GM20000 (cell line): Measurements from ENCODE around the gene SMOC2.

ENCODE experiments used
- DNase-seq: peaks from one replicate; pipeline ENCODE4 v3.0.0; 2012; ENCODE audit warnings: low spot score
- TF ChIP-seq, protein P1 (sequence below): IDR thresholded peaks from 2 replicates; pipeline ENCODE4 v1.5.1; 2012; ENCODE audit warnings: mild to moderate bottlenecking, control low read depth; ENCODE audit errors: extremely low read depth, missing control alignments

SMOC2 gene

DNA sequence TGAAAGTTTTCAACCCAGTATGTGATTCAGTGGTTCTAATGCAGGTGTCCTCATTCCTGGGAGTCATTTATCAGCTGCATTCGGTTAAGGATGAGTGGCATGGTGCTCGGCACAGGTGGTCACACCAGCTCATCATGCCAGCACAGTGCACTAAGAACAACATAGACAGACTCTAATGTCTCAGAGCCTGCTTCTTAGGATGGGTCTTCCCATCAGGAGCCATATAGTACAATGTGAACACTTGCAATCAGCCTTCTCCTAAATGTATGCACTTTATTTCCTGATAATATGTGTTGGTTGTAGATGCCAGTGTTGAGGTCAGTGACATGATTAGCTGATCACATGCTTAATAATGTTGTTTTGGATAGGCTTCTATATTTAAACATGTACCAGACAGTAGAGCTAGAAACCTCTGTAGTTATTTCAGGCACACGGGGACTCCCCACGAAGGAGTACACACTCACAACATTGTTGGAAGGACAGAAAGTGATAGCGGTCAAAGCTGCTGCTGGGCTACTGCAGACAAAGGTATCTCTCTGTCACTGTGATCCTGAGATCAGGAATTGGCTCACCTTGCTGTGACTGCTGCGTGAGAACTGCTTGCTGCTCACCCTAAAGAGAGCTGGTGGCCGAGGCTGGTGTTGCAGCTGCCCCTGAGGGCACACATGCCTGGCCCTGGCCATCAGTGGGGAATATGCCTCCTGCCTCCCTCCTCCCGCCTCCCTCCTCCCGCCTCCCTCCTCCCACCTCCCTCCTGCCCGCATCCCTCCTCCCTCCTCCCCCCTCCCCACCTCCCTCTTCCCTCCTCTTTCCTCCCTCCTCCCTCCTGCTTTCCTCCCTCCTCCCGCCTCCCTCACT lies 195.4 kb downstream of the SMOC2 start:
- DNase-seq, result no peak
- TF ChIP-seq, protein P1, sequence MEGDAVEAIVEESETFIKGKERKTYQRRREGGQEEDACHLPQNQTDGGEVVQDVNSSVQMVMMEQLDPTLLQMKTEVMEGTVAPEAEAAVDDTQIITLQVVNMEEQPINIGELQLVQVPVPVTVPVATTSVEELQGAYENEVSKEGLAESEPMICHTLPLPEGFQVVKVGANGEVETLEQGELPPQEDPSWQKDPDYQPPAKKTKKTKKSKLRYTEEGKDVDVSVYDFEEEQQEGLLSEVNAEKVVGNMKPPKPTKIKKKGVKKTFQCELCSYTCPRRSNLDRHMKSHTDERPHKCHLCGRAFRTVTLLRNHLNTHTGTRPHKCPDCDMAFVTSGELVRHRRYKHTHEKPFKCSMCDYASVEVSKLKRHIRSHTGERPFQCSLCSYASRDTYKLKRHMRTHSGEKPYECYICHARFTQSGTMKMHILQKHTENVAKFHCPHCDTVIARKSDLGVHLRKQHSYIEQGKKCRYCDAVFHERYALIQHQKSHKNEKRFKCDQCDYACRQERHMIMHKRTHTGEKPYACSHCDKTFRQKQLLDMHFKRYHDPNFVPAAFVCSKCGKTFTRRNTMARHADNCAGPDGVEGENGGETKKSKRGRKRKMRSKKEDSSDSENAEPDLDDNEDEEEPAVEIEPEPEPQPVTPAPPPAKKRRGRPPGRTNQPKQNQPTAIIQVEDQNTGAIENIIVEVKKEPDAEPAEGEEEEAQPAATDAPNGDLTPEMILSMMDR, result no peak

DNA sequence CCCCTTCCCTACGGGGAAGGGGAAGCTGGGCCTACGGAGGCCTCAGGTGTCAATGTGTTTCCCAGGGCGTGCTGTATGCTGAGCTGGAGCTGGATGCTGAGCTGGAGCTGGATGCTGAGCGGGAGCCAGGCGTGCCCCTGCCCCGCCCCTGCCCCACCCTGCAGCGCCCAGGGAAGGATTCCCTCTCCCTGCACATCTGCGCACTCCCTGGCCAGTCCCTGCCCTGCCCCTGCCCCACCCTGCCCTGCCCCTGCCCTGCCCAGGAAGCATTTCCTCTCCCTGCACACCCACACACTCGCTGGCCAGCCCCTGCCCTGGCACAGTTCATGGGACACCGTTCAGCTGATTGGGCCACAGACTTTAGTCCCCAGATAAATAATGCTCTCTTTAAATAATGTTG lies 196.8 kb downstream of the SMOC2 start:
- TF ChIP-seq, protein P1, result no peak
- no peak for DNase-seq

DNA sequence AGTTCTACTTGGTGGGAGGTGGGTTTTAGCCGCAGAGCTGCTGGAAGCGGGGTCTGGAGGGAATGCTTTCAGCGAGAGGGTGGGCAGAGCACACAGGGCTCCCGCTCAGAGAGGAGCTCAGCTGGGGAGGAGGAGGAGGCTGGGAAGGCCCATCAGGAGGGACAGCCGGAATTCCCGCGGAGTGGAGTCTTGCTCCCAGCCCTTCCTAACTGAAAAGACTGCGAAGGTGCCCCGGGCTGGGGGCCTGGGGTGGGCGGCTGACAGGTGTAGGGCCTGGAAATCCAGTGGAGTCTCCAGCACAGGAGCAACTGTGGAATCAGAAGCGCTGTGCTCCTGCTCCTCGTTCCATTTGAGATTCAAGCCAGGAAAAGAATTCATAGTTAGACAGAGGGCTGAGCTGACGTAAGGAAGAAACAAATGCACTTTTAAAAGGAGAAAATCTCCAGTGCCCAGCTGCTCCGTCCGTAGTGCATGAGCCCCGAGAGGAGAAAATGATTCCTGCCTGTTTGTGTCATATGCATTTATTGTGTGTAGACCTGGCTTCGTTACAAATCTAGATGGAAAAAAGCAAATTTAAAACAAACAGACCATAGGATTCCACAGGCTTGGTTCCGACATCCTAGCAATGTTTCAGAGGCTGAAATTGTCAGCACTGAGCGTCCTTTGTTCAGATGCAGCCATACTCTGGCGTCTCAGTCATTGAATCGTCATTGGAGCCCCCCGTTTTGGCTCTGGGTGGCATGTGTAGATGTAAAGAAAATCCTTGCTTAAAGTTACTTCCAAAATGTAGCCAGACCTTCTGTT lies 197.7 kb downstream of the SMOC2 start:
- DNase-seq, result no peak
- TF ChIP-seq, protein P1, result no peak

DNA sequence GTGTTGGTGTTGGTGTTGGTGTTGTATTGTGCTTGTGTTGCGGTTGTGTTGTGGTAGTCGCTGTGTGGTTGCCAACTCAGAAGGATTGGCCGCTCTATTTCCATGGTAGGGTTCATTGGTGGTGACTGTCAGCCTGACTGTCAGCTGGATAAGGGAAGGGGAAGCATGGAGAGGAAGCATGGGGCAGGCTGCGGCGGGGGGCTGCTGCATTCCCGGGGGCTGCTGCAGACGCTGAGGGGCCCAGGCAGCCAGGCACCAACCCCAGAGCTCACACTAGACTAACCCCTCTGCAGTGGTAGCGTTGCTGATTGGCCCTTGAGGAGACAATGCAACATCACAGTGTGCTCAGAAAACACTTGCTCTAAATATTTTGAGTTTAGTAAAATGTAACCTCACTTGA lies 199.2 kb downstream of the SMOC2 start:
- no peak for DNase-seq
- TF ChIP-seq, protein P1, result no peak

DNA sequence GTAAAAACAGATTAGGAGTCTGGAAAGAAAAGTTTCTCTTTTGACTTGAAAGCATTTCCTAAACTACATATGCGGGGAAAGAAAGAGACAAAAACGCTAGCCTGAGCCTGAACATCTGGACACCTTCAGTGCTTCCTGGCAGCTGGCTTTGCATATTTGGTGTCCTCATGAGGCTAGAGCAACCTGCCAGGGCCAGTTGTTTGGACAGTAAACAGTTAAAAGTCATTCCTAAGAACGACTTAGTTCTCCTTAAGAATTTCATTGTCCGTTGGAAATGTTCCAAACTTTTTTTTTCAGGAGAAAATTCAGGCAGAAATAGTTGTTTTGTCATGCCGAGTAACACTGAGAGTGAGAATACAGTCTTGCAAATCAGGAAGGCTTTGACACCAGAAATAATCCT lies 199.8 kb downstream of the SMOC2 start:
- TF ChIP-seq, protein P1, result no peak

DNA sequence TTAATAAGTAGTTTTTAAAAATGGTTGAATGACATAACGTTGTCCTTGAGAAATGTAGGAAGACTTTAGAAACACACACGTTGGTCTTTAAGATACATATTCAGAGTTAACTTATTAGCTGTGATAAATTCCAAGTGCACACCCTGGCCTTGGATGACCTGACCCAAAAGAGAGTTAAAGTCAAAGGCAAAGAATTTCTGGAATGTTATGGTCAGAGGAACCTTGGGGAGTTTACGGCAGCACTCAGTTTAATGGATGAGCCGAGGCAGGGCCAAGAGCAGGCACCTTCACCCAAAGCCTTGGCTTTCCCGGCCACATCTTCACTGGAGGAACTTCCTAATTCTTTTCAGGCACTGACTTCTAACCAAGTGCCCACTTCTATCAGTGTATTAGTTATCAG lies 200.5 kb downstream of the SMOC2 start:
- TF ChIP-seq, protein P1, result no peak
- no peak for DNase-seq

More for the DNA sequence above, 199.8 kb downstream of the SMOC2 start:
- DNase-seq, result no peak

DNA sequence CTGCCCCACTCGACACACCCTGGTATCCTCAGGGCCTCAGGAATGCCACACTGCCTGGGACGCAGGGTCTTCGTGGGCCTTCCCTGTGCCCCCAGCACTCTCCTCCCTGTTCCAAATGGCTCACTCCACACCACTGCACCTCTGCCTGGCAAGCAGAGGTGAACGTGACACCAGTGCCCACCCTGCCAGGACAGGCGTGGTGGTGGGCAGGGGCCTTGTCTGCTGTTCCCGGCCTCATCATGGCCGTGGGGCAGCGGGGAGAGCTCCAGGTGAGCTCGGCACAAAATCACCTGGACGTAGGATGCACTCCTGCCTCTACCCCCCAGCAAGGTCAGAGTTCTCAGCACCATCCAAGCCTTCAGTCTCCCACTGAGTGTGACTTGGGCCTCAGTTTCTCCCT lies 202.4 kb downstream of the SMOC2 start:
- TF ChIP-seq, protein P1, result no peak
- no peak for DNase-seq
